Peyer's patch (tissue), 4 donors: ENCODE data around the gene PDE4B. TPM values are rescaled to one million over a fixed set of nuclear protein-coding genes. Genes with fewer than 3 reads are reported as not detected.
A peak's percentile ranks its signal among the peaks of the same experiment; 100 is the strongest.

ENCODE experiments used
- DNase-seq, 3 donors: peaks; one replicate each; pipeline ENCODE4 v3.0.0-alpha.2; 2017 to 2019
- H3K27ac ChIP-seq, 4 donors: fragments of 200-600 bp; sonication (generic); one replicate each; pipeline ENCODE4 v1.5.1; 2016 to 2019
- H3K27me3 ChIP-seq, 2 donors: fragments of 200-600 bp; sonication (generic); one replicate each; pipeline ENCODE4 v1.5.1; 2019
- H3K36me3 ChIP-seq, 3 donors: fragments of 200-600 bp; sonication (generic); one replicate each; pipeline ENCODE4 v1.5.1; 2016 to 2019
- H3K4me1 ChIP-seq, 4 donors: fragments of 200-600 bp; sonication (generic); one replicate each; pipeline ENCODE4 v1.5.1; 2016 to 2019
- H3K4me3 ChIP-seq, 4 donors: fragments of 200-600 bp; sonication (generic); 1 replicate in 3 of 4; 2 replicates in 1 of 4; pipeline ENCODE4 v1.5.1; 2016 to 2019; ENCODE audit warnings: mild to moderate bottlenecking in 1 of 4
- H3K9me3 ChIP-seq, 4 donors: fragments of 200-600 bp; sonication (generic); one replicate each; pipeline ENCODE4 v1.5.1; 2016 to 2019; ENCODE audit warnings: mild to moderate bottlenecking in 1 of 4
- CTCF ChIP-seq, 6 experiments: fragments of 450-650 bp in 4 of 6; fragments of 200-600 bp in 2 of 6; sonication (generic) in 1 of 6; IDR thresholded peaks; one replicate each; pipeline ENCODE4 v1.5.1; 2017 to 2019; ENCODE audit warnings: antibody characterized with exemption in 6 of 6, mild to moderate bottlenecking in 3 of 6, moderate library complexity in 1 of 6
- POLR2A ChIP-seq, 2 donors: fragments of 450-650 bp; IDR thresholded peaks; one replicate each; pipeline ENCODE4 v1.5.1; 2017; ENCODE audit warnings: antibody characterized with exemption in 2 of 2, mild to moderate bottlenecking in 2 of 2, moderate library complexity in 2 of 2
- total RNA-seq, 4 donors: library from RNA; depleted of rRNA; stranded (reverse); fragments of >200 nt; gene quantifications; one replicate each; pipeline ENCODE4 v1.1.0, GENCODE V29; 2016

The PDE4B gene
- total RNA-seq, 4 donors from 2014 or later = 2.1 to 96.6 (median 9.6) TPM

GRCh38 chr1:65939636-65940035 lies 146.9 kb downstream of the PDE4B start:
- Histone ChIP-seq H3K27ac (no peak overlapping the region), H3K4me3 (no peak overlapping the region), H3K27me3 (no peaks in the 10 kb centered on the region), H3K9me3 (no peaks in the 10 kb centered on the region), H3K36me3 (no peaks in the 10 kb centered on the region), H3K4me1 (no peaks in the 10 kb centered on the region)
- DNase-seq = no peak
- no peak for TF ChIP-seq CTCF (IDR thresholded peaks at IDR 0.05)
- TF ChIP-seq POLR2A (IDR thresholded peaks at IDR 0.05) = no peak

- no peak for DNase-seq
- H3K4me1 ChIP-seq = no peaks in the 10 kb centered on the region
- no peak overlapping the region for H3K27ac ChIP-seq
- H3K27me3 ChIP-seq = no peaks in the 10 kb centered on the region
- H3K9me3 ChIP-seq = no peaks in the 10 kb centered on the region
- TF ChIP-seq CTCF (IDR thresholded peaks at IDR 0.05) (no peak), POLR2A (IDR thresholded peaks at IDR 0.05) (no peak)
- no peaks in the 10 kb centered on the region for H3K36me3 ChIP-seq
- no peak overlapping the region for H3K4me3 ChIP-seq
Observed at GRCh38 chr1:65940126-65940525, 147.4 kb downstream of the PDE4B start.

DNA sequence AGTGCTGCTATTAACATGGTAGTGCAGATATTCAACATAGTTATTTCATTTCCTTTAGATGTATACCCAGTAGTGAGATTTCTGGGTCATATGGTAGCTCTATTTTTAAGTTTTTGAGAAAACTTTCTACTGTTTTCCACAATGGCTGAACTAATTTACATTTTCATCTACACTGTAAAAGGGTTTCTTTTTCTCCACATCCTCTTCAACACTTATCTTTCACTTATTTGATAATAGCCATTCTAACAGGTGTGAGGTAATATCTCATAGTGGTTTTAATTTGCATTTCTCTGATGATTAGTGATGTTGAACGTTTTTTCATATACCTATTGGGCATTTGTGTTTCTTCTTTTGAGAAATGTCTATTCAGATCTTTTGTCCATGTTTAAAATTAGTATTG lies 149.8 kb downstream of the PDE4B start:
- no peaks in the 10 kb centered on the region for H3K9me3 ChIP-seq
- no peaks in the 10 kb centered on the region for H3K36me3 ChIP-seq
- H3K4me1 ChIP-seq = no peaks in the 10 kb centered on the region
- H3K27me3 ChIP-seq = no peaks in the 10 kb centered on the region
- H3K4me3 ChIP-seq = no peak overlapping the region
- TF ChIP-seq CTCF (IDR thresholded peaks at IDR 0.05) (no peak), POLR2A (IDR thresholded peaks at IDR 0.05) (no peak)
- no peak for DNase-seq
- no peak overlapping the region for H3K27ac ChIP-seq

DNA sequence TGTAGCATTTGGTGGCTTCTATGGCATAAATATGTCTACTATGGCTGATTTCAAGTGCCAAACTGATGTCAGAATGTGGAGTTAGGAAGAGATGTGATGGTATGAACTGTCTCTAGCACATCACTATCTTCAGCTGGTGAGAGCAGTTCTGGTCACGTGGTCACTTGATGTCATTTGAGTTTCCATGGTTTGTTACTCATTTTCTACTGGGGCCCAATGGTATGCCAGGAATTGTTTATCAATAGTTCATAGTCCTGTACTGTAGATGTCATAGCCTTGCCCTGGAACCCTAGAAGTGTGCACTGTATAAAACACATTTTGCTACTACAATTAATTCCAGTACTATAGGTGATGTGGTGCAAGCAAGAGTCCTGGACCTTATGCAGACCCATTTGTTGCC lies 153.7 kb downstream of the PDE4B start:
- no peak overlapping the region for H3K4me3 ChIP-seq
- no peaks in the 10 kb centered on the region for H3K36me3 ChIP-seq
- TF ChIP-seq CTCF (IDR thresholded peaks at IDR 0.05) (no peak), POLR2A (IDR thresholded peaks at IDR 0.05) (no peak)
- H3K4me1 ChIP-seq = no peaks in the 10 kb centered on the region
- H3K27ac ChIP-seq = no peak overlapping the region
- no peaks in the 10 kb centered on the region for H3K9me3 ChIP-seq
- H3K27me3 ChIP-seq = no peaks in the 10 kb centered on the region
- DNase-seq = no peak

GRCh38 chr1:65946960-65947359 lies 154.3 kb downstream of the PDE4B start:
- no peak overlapping the region for H3K27ac ChIP-seq
- no peaks in the 10 kb centered on the region for H3K27me3 ChIP-seq
- DNase-seq = no peak
- no peaks in the 10 kb centered on the region for H3K36me3 ChIP-seq
- no peaks in the 10 kb centered on the region for H3K9me3 ChIP-seq
- TF ChIP-seq CTCF (IDR thresholded peaks at IDR 0.05) = no peak
- TF ChIP-seq POLR2A (IDR thresholded peaks at IDR 0.05) = no peak
- no peak overlapping the region for H3K4me3 ChIP-seq
- H3K4me1 ChIP-seq = no peaks in the 10 kb centered on the region

- TF ChIP-seq CTCF (IDR thresholded peaks at IDR 0.05) = peak in 2 of 6 experiments; percentile 7 to 16
- no peak for TF ChIP-seq POLR2A (IDR thresholded peaks at IDR 0.05)
- no peak overlapping the region for H3K27ac ChIP-seq
- H3K4me1 ChIP-seq = no peaks in the 10 kb centered on the region
- no peaks in the 10 kb centered on the region for H3K36me3 ChIP-seq
- no peaks in the 10 kb centered on the region for H3K9me3 ChIP-seq
- no peak for DNase-seq
- no peaks in the 10 kb centered on the region for H3K27me3 ChIP-seq
- H3K4me3 ChIP-seq = no peak overlapping the region
Observed at GRCh38 chr1:65948609-65949229, 156.0 kb downstream of the PDE4B start.
